Measurements from ENCODE around the gene SNTB2.

DNA sequence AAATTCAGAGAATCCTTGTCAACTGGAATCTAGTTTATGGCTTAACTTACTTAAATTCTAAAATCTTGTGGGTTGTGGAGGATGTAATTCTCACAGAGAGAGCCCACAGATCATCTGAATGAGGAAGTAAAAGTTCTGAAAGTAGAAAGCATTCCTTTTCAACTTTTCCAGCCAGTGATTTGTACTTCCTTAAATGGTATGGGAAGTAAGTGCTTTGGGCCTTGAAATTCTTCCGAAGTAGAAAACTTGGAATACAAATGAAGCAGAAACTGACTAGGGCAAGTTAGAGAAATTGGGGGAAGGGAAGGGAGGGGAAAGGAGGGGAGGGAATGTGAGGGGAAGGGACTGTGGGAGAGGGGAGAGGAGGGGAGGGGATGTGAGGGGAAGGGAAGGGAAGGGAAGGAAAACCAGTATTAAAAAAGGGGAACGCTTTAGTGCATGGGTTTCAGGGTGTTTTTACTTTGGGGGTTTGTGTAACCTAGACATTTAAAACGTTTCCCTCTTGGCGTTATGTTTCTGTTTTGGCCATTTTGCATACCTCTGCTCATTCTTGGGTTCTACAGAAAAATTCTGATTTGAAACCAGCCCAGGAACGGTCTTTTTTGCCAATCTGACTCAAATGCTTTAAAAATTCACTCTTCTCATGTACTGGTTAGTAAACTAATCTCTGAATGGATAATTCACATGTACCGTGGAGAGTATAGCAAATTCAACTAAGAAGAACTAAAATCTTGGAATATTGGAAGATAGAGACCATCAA, 15.5 kb upstream of the SNTB2 start:
- TF ChIP-seq POLR2AphosphoS5 (IDR thresholded peaks at IDR 0.05; ENCODE audit: low read depth, low read length) (no peak), SMC3 (IDR thresholded peaks at IDR 0.05; ENCODE audit: low read length) (no peak), SP140L (CRISPR knock-in tag; IDR thresholded peaks at IDR 0.05; ENCODE audit: borderline replicate concordance) (no peak), PHF21A (CRISPR knock-in tag; IDR thresholded peaks at IDR 0.05) (no peak), MIXL1 (CRISPR knock-in tag; IDR thresholded peaks at IDR 0.05) (no peak), AGO2 (optimal IDR thresholded peaks at IDR 0.05; ENCODE audit: low read depth, low read length) (no peak), HCFC1 (IDR thresholded peaks at IDR 0.05; ENCODE audit: low read depth, low read length) (no peak), GABPB1 (CRISPR knock-in tag; IDR thresholded peaks at IDR 0.05) (no peak)
- TF ChIP-seq, protein P1, sequence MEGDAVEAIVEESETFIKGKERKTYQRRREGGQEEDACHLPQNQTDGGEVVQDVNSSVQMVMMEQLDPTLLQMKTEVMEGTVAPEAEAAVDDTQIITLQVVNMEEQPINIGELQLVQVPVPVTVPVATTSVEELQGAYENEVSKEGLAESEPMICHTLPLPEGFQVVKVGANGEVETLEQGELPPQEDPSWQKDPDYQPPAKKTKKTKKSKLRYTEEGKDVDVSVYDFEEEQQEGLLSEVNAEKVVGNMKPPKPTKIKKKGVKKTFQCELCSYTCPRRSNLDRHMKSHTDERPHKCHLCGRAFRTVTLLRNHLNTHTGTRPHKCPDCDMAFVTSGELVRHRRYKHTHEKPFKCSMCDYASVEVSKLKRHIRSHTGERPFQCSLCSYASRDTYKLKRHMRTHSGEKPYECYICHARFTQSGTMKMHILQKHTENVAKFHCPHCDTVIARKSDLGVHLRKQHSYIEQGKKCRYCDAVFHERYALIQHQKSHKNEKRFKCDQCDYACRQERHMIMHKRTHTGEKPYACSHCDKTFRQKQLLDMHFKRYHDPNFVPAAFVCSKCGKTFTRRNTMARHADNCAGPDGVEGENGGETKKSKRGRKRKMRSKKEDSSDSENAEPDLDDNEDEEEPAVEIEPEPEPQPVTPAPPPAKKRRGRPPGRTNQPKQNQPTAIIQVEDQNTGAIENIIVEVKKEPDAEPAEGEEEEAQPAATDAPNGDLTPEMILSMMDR (CRISPR knock-in tag; IDR thresholded peaks at IDR 0.05): no peak
